ENCODE data around the gene FNIP2. TPM values are rescaled to one million over a fixed set of nuclear protein-coding genes. Genes with fewer than 3 reads are reported as not detected.

FNIP2 gene
- polyA plus RNA-seq, 6 donors from 2014 or later, result not detected

DNA sequence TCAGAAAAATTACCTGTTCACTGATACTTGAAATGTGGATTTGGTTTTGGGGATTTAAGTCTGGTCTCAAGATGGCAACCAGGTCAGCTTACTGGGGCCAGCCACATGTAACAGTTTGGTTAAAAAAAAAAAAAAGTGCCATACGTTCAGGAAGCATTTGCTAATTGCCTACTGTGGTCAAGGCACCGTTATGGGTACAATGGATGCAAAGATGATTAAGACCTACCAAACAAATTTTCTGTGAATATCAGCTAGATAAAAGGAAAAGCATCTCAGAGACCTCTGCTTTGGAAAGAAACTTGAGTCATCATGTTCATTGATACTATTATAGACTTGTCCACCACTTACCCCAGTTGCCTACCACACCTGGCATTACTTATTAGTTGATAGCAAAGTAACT lies 80.9 kb downstream of the FNIP2 start:
- no peaks in the 10 kb centered on the region for H3K4me1 Mint-ChIP-seq
- H3K27ac Mint-ChIP-seq, result no peak overlapping the region
- no peak for ATAC-seq (ENCODE audit: low read depth in 2 of 2)
- no peak for DNase-seq
- H3K9me3 Mint-ChIP-seq, result no peaks in the 10 kb centered on the region
- peaks cover 53 to 58% (median 54%) of the 10 kb centered on the region in 3 donors for H3K27me3 Mint-ChIP-seq
- no peak overlapping the region for H3K4me3 Mint-ChIP-seq
- H3K36me3 Mint-ChIP-seq, result no peaks in the 10 kb centered on the region

DNA sequence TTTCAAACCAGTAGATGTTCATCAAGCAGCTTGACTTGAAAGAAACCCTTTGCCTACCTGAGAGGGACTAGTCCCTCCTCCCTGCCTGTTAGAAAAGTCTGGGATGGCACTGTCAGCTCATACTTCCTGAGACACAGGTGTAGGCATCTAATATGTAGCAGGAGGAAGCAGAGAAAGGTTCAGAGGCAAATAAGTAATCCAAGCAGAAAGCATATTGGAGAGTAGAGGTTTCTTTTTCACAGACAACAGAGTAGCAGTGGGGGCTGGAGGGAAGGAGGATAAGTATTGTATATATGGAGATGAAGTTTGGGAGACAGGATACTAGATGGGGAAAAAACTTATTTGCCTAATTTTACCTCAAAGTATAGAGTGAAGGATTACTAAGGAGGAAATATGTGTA lies 81.5 kb downstream of the FNIP2 start:
- H3K27ac Mint-ChIP-seq, result peak overlapping the region in 1 of 6 donors; percentile 47
- no peak overlapping the region for H3K4me3 Mint-ChIP-seq
- H3K27me3 Mint-ChIP-seq, result peaks cover 50 to 60% (median 57%) of the 10 kb centered on the region in 3 donors
- DNase-seq, result no peak
- no peaks in the 10 kb centered on the region for H3K4me1 Mint-ChIP-seq
- no peak for ATAC-seq (ENCODE audit: low read depth in 2 of 2)
- no peaks in the 10 kb centered on the region for H3K36me3 Mint-ChIP-seq
- no peaks in the 10 kb centered on the region for H3K9me3 Mint-ChIP-seq

DNA sequence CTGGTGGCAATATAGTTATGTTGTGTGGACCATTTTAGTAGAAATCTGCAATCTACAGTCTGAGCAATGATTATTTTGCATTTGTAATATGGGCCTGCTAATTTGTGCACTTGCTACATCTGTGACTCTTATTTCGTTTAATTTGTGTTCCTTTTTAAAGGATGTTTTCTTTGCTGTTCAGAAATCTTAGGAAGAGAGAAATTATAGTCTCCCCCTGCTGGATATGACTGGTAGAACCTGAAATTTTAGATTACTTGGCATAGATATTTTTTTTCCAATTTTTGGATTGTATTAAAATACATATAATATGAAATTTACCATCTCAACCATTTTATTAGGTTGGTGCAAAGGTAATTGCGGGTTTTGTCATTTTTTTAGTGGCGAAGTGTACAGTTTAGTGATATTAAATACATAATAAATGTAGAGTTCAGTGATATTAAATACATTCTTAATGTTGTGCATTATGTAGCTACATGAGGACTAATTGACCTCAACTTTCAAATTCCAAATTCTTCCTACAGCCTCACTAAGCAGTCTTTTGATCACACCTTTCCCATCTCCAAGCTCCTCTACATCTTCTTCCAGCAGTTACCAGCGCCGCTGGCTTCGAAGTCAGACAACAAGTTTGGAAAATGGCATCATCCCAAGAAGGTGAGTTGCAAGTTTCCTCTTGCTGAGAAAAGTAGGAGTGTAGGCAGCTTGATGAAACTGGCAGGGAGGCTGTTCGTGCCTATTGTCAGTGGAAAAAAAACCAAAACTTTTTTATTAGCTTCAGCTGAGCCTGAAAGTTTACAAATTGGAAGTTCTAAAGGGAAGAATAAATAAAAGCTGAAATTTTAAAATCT lies 82.2 kb downstream of the FNIP2 start:
- Mint-ChIP-seq H3K4me3 (peak overlapping the region in 1 of 8 donors; percentile 23), H3K27ac (no peak overlapping the region), H3K4me1 (no peaks in the 10 kb centered on the region), H3K27me3 (peaks cover 53 to 66% (median 57%) of the 10 kb centered on the region in 3 donors), H3K36me3 (no peaks in the 10 kb centered on the region), H3K9me3 (no peaks in the 10 kb centered on the region)
- ATAC-seq (ENCODE audit: low read depth in 2 of 2) (no peak), DNase-seq (peak; percentile 9)

DNA sequence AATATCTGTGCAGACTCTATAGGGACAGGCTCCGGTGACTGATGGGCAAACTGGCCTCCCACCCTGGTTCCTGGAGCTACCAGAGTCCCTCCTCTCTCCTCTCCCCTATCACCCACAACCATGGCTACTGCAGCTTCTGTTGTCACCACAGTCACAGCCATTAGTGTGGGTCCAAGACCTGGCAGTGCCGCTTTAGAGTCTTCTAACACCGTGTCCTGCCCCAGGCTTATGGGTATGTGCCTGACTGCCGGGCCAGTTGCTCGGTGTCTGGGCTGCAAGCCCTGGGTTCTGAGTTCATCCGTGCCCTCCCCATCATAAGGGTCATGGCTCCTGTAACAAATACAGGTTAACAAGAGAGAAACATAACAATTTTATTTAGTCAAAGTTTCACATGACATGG lies 85.4 kb downstream of the FNIP2 start:
- H3K27ac Mint-ChIP-seq, result no peak overlapping the region
- no peaks in the 10 kb centered on the region for H3K9me3 Mint-ChIP-seq
- H3K36me3 Mint-ChIP-seq, result no peaks in the 10 kb centered on the region
- H3K4me3 Mint-ChIP-seq, result no peak overlapping the region
- peaks cover 40 to 46% (median 40%) of the 10 kb centered on the region in 3 donors for H3K27me3 Mint-ChIP-seq
- ATAC-seq (ENCODE audit: low read depth in 2 of 2) (no peak), DNase-seq (no peak)
- H3K4me1 Mint-ChIP-seq, result no peaks in the 10 kb centered on the region

DNA sequence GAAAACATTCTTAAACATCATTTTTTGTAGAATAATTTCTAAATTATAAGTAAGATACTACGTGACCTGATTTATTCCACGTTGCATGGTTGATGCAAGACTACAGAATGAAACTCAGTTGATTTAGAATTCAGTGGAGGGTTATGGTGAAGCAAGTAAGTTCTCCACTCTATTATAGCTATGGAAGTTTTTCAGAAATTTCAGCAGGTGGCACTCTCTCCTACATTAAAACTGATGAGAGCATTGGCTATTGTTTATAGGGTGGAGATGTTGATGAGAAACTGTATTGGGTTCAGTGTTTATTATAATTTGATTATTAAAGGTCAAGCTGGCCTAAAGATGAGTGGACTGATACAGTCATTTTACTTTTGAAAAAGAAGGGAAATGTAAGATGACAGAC lies 88.0 kb downstream of the FNIP2 start:
- H3K36me3 Mint-ChIP-seq, result no peaks in the 10 kb centered on the region
- no peak overlapping the region for H3K27ac Mint-ChIP-seq
- H3K4me1 Mint-ChIP-seq, result no peaks in the 10 kb centered on the region
- H3K27me3 Mint-ChIP-seq, result peaks cover 22 to 28% (median 25%) of the 10 kb centered on the region in 3 donors
- H3K4me3 Mint-ChIP-seq, result no peak overlapping the region
- peak; percentile 31 for DNase-seq
- no peaks in the 10 kb centered on the region for H3K9me3 Mint-ChIP-seq
- peak; percentile 82 for ATAC-seq (ENCODE audit: low read depth in 2 of 2)

DNA sequence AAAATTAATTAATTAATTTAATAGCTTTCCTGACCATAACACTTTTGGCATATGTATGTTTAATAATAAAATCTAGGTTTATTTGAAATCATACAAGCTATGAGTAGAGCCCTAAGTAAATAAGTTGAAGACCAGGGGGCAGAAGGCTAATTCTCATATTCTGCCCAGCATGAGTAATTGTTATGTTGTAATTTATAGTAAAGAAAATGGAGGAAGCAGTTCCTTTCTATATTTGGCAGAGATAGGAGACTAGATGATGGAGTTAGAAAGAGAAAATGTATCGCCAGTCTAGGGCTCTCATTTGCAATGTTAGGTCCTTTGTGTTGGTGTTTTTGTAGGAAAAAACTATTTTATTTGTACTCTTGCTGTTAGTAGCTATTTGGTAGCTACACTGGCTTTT lies 89.1 kb downstream of the FNIP2 start:
- Mint-ChIP-seq H3K27ac (no peak overlapping the region), H3K4me1 (no peaks in the 10 kb centered on the region), H3K9me3 (no peaks in the 10 kb centered on the region), H3K36me3 (no peaks in the 10 kb centered on the region), H3K27me3 (peaks cover 25 to 28% (median 27%) of the 10 kb centered on the region in 3 donors), H3K4me3 (no peak overlapping the region)
- ATAC-seq (ENCODE audit: low read depth in 2 of 2) (no peak), DNase-seq (no peak)

DNA sequence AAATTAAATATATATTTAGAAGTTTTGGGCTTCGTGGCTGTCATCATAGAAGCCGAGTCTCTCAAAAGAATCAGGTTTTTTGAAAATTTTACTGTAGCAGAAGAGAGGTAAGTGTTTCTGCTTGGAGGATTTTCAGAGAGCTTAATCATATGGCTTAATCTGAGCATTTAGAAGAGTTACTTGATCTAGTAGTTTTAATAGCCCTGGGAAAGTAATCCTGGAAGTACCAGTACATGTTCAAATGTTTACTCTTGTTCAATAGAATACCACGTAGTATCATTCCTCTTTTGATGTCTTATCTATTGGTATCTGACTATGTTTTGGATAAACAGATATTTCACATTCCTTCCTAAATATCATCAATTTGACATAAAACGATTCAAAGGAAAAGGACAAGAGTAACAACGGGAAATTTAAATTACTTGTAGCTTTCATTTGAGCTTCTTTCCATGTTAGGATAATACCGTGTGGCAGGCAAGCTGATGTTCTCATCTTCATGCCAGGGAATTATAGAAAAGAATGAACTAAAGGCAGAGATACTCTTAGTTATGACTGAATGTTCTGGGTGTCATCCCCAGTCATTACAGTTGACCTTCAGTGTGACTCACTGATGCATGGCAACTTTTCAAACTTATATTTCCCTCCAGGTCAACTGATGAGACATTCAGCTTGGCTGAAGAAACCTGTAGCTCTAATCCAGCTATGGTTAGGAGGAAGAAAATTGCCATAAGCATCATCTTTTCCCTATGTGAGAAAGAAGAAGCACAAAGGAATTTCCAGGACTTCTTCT lies 89.8 kb downstream of the FNIP2 start:
- Mint-ChIP-seq H3K36me3 (no peaks in the 10 kb centered on the region), H3K9me3 (no peaks in the 10 kb centered on the region), H3K4me3 (no peak overlapping the region), H3K27ac (no peak overlapping the region), H3K27me3 (peaks cover 25 to 29% (median 28%) of the 10 kb centered on the region in 3 donors), H3K4me1 (no peaks in the 10 kb centered on the region)
- DNase-seq (no peak), ATAC-seq (ENCODE audit: low read depth in 2 of 2) (no peak)

DNA sequence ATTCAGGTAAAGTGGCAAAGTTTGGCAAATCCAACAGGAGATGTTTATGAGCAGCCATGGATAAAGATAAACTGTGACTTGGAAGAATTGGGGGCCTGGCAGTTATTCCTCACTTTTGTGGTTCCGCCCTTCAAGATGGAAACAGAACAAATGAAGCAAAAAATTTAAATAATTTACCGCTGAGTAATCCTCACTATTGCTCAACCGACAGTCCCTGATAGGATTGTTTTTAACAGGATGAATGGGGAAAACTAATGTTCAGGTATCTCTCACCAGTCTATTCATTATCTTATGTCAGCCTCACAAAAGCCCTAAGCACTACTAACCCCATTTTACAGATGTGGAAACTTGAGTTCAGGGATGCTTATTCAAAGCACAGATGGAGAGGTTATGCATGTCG lies 90.8 kb downstream of the FNIP2 start:
- Mint-ChIP-seq H3K36me3 (no peaks in the 10 kb centered on the region), H3K27me3 (peaks cover 18 to 33% (median 26%) of the 10 kb centered on the region in 3 donors), H3K27ac (no peak overlapping the region), H3K4me1 (no peaks in the 10 kb centered on the region), H3K9me3 (no peaks in the 10 kb centered on the region), H3K4me3 (no peak overlapping the region)
- DNase-seq (no peak), ATAC-seq (ENCODE audit: low read depth in 2 of 2) (no peak)

DNA sequence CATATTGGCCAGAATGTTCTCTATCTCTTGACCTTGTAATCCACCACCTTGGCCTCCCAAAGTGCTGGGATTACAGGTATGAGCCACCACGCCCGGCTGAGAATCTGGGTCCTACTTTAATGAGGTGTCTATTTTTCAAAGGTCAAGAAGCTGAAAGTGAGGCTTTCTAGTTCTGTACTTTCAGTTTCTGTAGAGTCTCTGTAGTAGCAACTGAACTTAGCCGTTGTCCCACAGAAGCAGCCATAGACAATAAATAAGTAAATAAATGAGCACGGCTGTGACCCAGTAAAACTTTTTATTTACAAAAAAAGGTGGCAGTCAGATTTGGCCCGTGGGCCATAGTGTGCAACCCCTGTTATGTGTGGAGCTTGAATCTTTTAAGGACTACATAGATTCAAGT lies 92.0 kb downstream of the FNIP2 start:
- H3K27ac Mint-ChIP-seq, result no peak overlapping the region
- DNase-seq, result no peak
- peaks cover 11 to 31% (median 27%) of the 10 kb centered on the region in 3 donors for H3K27me3 Mint-ChIP-seq
- H3K4me3 Mint-ChIP-seq, result no peak overlapping the region
- H3K9me3 Mint-ChIP-seq, result no peaks in the 10 kb centered on the region
- no peaks in the 10 kb centered on the region for H3K36me3 Mint-ChIP-seq
- ATAC-seq (ENCODE audit: low read depth in 2 of 2), result no peak
- H3K4me1 Mint-ChIP-seq, result no peaks in the 10 kb centered on the region

DNA sequence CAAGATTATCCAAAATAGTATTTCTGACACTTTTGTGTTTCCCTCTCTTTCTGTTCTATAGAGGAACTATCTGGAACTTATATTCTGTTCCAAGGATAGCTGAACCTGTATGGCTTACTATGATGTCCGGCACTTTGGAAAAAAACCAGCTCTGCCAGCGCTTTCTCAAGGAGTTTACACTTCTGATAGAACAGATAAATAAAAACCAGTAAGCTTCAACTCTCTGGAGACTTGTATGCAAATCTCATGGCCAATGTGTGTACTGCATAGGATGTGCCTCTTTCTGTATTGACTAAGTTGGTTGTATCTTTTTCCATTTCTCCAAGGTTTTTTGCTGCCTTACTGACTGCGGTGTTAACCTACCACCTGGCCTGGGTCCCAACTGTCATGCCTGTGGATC lies 92.5 kb downstream of the FNIP2 start:
- peaks cover 10 to 31% (median 27%) of the 10 kb centered on the region in 3 donors for H3K27me3 Mint-ChIP-seq
- no peaks in the 10 kb centered on the region for H3K4me1 Mint-ChIP-seq
- ATAC-seq (ENCODE audit: low read depth in 2 of 2) (peak in 1 of 2 donors; percentile 32), DNase-seq (no peak)
- no peak overlapping the region for H3K4me3 Mint-ChIP-seq
- no peaks in the 10 kb centered on the region for H3K36me3 Mint-ChIP-seq
- H3K27ac Mint-ChIP-seq, result no peak overlapping the region
- no peaks in the 10 kb centered on the region for H3K9me3 Mint-ChIP-seq

DNA sequence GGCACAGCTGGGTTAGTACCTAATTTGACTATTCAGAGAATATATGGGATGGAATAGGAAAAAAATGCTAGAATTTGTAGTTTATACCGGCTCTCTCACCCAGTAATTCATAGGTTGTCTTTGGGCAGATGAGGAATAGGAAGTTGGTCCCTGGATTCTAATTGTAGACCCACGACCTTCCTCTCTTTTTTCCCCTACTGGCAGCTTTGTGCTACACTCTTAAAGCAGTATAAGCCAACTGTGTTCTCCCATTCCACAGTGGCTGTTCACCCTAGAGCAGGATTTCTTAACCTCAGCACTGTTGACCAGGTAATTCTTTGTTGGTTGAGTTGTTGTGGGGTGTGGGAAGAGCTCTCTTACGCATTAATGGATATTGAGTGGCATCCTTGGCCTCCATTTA lies 92.9 kb downstream of the FNIP2 start:
- H3K9me3 Mint-ChIP-seq, result no peaks in the 10 kb centered on the region
- no peak for ATAC-seq (ENCODE audit: low read depth in 2 of 2)
- no peaks in the 10 kb centered on the region for H3K36me3 Mint-ChIP-seq
- peaks cover 10 to 30% (median 27%) of the 10 kb centered on the region in 3 donors for H3K27me3 Mint-ChIP-seq
- H3K4me3 Mint-ChIP-seq, result no peak overlapping the region
- H3K27ac Mint-ChIP-seq, result no peak overlapping the region
- H3K4me1 Mint-ChIP-seq, result no peaks in the 10 kb centered on the region
- no peak for DNase-seq

DNA sequence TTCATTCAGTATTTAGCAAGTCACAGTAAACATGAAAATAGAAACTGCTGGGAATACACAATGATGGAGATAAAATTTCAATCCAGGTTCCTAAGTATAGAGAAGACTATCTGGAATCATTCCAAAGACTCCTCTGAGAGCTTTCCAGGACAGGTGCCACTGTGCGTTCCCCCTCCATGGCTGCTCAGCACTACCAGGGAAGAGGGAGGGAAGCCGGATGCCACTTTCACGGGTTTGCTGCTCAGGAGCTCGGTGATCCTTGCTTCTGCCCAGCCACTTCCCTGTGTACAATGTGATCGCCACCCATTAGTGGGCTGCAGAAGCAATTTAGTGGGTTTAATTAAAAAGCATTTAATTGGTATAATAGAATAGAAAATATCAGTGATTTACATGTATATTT lies 94.5 kb downstream of the FNIP2 start:
- ATAC-seq (ENCODE audit: low read depth in 2 of 2), result no peak
- H3K36me3 Mint-ChIP-seq, result no peaks in the 10 kb centered on the region
- H3K9me3 Mint-ChIP-seq, result no peaks in the 10 kb centered on the region
- no peak overlapping the region for H3K4me3 Mint-ChIP-seq
- no peak for DNase-seq
- peaks cover 9 to 31% (median 28%) of the 10 kb centered on the region in 3 donors for H3K27me3 Mint-ChIP-seq
- H3K4me1 Mint-ChIP-seq, result no peaks in the 10 kb centered on the region
- no peak overlapping the region for H3K27ac Mint-ChIP-seq

DNA sequence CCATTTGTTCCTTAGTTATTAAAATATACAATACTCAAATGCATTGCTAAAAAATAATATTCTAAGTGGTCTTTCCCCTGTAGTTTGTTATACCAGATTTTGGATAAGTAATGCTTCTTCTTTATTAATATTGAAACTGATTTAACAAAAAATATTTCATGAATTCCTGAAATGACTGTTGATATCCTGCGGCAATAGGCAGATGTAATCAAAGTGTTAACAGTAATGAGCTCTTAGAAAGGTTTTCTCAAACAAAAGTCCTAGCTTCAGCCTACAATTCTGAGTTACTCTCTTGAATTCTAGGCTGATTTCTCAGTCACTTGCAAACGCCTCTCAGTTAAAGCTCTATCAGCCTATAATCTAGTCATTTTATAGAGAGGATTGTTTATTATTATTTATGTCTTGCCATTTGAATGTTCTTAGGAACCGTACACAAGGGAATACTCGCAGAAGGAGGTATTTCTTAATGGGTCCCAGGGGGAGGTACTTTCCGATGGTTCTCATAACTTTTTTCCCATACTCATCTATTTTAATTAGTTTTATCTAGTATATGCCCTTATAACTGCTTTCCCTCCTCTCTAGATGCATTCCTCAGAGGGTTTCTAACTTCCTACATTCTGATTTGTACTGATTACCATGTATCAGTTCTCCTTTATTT lies 96.8 kb downstream of the FNIP2 start:
- H3K4me3 Mint-ChIP-seq, result no peak overlapping the region
- peaks cover 25 to 49% (median 28%) of the 10 kb centered on the region in 3 donors for H3K27me3 Mint-ChIP-seq
- no peak for DNase-seq
- no peak for ATAC-seq (ENCODE audit: low read depth in 2 of 2)
- H3K36me3 Mint-ChIP-seq, result no peaks in the 10 kb centered on the region
- no peak overlapping the region for H3K27ac Mint-ChIP-seq
- H3K9me3 Mint-ChIP-seq, result no peaks in the 10 kb centered on the region
- no peaks in the 10 kb centered on the region for H3K4me1 Mint-ChIP-seq

Measured in naive B cell (primary cell).